ENCODE results near the gene ATG9B. TPM values are rescaled to one million over a fixed set of nuclear protein-coding genes. Genes with fewer than 3 reads are reported as not detected.
"Not testable (repeated sequence)": the region's sequence is repeated elsewhere in the genome, so short reads cannot be mapped to it uniquely, and the experiment has no call there.

Gene ATG9B
- polyA plus RNA-seq, 4 donors, result 1.2 to 3.5 (median 1.5) TPM

GRCh38 chr7:151058781-151059366 lies 34.6 kb upstream of the ATG9B start:
- no peak for DNase-seq (ENCODE audit: low read depth in 4 of 4, low spot score in 3 of 4)

GRCh38 chr7:151057989-151058780 lies 33.9 kb upstream of the ATG9B start:
- DNase-seq (ENCODE audit: low read depth in 4 of 4, low spot score in 3 of 4), result peak; percentile 96 to 99 (median 97)

- no peak for DNase-seq (ENCODE audit: low read depth in 4 of 4, low spot score in 3 of 4)
These were observed 33.3 kb upstream of the ATG9B start, which contains the start of gene CDK5 for GRCh38 chr7:151057506-151057988. Gene CDK5 (minus strand): TSS chr7:151057897. CDS start chr7:151057848, 49 bp downstream.

- no peak for DNase-seq (ENCODE audit: low read depth in 4 of 4, low spot score in 3 of 4)
These were observed 32.6 kb upstream of the ATG9B start for GRCh38 chr7:151056666-151057505.

- DNase-seq (ENCODE audit: low read depth in 4 of 4, low spot score in 3 of 4), result no peak
These were observed 32.0 kb upstream of the ATG9B start for GRCh38 chr7:151056283-151056665.

- no peak for DNase-seq (ENCODE audit: low read depth in 4 of 4, low spot score in 3 of 4)
These were observed 29.5 kb upstream of the ATG9B start for GRCh38 chr7:151053751-151054150.

GRCh38 chr7:151053096-151053495 lies 28.8 kb upstream of the ATG9B start:
- no peak for DNase-seq (ENCODE audit: low read depth in 4 of 4, low spot score in 3 of 4)

- peak in 2 of 4 donors; percentile 66 to 68 for DNase-seq (ENCODE audit: low read depth in 4 of 4, low spot score in 3 of 4)
These were observed 26.8 kb upstream of the ATG9B start for GRCh38 chr7:151051108-151051507.

- no peak for DNase-seq (ENCODE audit: low read depth in 4 of 4, low spot score in 3 of 4)
These were observed 24.7 kb upstream of the ATG9B start for GRCh38 chr7:151048911-151049463.

GRCh38 chr7:151047976-151048815 lies 23.9 kb upstream of the ATG9B start, which contains the start of gene ASIC3:
Gene ASIC3 (plus strand): TSS chr7:151048531. CDS start chr7:151048886, 355 bp downstream.
- DNase-seq (ENCODE audit: low read depth in 4 of 4, low spot score in 3 of 4), result no peak

GRCh38 chr7:151046603-151047573 lies 22.6 kb upstream of the ATG9B start:
- DNase-seq (ENCODE audit: low read depth in 4 of 4, low spot score in 3 of 4), result no peak

- no peak for DNase-seq (ENCODE audit: low read depth in 4 of 4, low spot score in 3 of 4)
These were observed 21.7 kb upstream of the ATG9B start for GRCh38 chr7:151045967-151046366.

- DNase-seq (ENCODE audit: low read depth in 4 of 4, low spot score in 3 of 4), result no peak
These were observed 21.0 kb upstream of the ATG9B start for GRCh38 chr7:151045262-151045661.

GRCh38 chr7:151043959-151044358 lies 19.7 kb upstream of the ATG9B start:
- no peak for DNase-seq (ENCODE audit: low read depth in 4 of 4, low spot score in 3 of 4)

- not testable (repeated sequence) for DNase-seq (ENCODE audit: low read depth in 4 of 4, low spot score in 3 of 4)
These were observed 19.2 kb upstream of the ATG9B start for GRCh38 chr7:151043449-151043848.

GRCh38 chr7:151040616-151041375 lies 16.5 kb upstream of the ATG9B start:
- DNase-seq (ENCODE audit: low read depth in 4 of 4, low spot score in 3 of 4), result no peak

- DNase-seq (ENCODE audit: low read depth in 4 of 4, low spot score in 3 of 4), result no peak
These were observed 15.7 kb upstream of the ATG9B start for GRCh38 chr7:151039850-151040548.

Data from left renal pelvis (tissue), 4 donors.